GM19035 (cell line): ENCODE results near the gene TNPO3.
A peak's percentile ranks its signal among the peaks of the same experiment; 100 is the strongest.
"Not testable (repeated sequence)": the region's sequence is repeated elsewhere in the genome, so short reads cannot be mapped to it uniquely, and the experiment has no call there.

Experiments used
- ATAC-seq: cut with Tn5 transposase; IDR thresholded peaks from one replicate; pipeline ENCODE4 v1.9.1; 2021; ENCODE audit not compliant: unreplicated experiment

TNPO3 gene

DNA sequence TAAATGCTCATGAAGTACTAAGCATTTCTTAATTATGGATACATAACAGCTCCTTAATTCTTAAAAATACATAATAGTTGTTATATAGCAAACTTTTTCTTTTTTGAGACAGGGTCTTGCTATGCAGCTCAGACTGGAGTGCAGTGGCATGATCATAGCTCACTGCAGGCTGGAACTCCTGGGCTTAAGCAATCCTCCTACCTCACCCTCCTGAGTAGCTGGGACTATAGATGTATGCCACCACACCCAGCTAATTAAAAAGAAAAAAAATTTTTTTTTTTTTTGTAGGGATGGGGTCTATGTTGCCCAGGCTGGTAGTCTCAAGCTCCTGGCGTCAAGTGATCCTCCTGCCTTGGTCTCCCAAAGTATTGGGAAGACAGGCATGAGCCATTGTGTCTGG lies 86.3 kb downstream of the TNPO3 start:
- no peak for ATAC-seq

GRCh38 chr7:128963327-128963757 lies 91.6 kb downstream of the TNPO3 start:
- ATAC-seq: peak; percentile 85

GRCh38 chr7:128962899-128963298 lies 92.0 kb downstream of the TNPO3 start:
- peak; percentile 36 for ATAC-seq

DNA sequence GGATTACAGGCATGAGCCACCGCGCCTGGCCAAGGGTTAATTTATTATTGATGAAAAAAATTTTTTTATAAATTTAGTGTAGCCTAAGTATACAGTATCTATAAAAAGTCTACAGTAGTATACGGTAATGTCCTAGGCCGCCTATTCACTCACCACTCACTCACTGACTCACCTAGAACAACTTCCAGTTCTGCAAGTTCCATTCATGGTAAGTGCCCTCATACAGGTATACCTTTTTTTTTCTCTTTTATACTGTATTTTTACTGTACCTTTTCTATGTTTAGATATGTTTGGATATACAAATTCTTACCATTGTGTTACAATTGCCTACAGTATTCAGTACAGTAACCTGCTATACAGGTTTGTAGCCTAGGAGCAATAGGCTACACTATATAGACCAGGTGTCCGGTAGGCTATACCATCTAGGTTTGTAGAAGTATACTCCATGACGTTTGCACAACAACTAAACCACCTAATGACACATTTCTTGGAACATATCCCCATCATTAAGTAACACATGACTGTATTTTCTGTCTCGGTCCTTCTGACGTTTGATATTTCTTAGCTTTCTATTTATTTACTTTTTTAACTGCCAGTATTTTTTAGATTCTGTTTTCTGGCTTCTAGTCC lies 93.8 kb downstream of the TNPO3 start:
- no peak for ATAC-seq

GRCh38 chr7:128959296-128959695 lies 95.6 kb downstream of the TNPO3 start:
- no peak for ATAC-seq

DNA sequence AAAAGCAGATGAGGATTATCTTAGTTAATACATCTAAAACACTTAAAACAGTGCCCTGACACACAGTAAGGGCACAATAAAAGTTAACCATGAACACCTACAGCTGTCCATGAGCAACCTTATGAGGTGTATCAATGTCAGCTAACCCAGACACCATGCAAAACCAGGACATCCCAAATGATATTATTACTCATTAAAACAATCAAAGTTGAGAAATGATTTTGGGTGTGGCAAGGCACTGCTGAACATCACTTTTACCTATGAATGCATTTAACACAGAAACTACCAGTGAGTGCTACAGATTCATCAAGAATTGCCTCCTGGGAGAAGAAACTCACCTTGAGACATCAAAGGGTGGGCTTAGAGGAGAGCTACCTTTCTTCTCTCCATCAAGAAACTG lies 98.9 kb downstream of the TNPO3 start:
- ATAC-seq: no peak

DNA sequence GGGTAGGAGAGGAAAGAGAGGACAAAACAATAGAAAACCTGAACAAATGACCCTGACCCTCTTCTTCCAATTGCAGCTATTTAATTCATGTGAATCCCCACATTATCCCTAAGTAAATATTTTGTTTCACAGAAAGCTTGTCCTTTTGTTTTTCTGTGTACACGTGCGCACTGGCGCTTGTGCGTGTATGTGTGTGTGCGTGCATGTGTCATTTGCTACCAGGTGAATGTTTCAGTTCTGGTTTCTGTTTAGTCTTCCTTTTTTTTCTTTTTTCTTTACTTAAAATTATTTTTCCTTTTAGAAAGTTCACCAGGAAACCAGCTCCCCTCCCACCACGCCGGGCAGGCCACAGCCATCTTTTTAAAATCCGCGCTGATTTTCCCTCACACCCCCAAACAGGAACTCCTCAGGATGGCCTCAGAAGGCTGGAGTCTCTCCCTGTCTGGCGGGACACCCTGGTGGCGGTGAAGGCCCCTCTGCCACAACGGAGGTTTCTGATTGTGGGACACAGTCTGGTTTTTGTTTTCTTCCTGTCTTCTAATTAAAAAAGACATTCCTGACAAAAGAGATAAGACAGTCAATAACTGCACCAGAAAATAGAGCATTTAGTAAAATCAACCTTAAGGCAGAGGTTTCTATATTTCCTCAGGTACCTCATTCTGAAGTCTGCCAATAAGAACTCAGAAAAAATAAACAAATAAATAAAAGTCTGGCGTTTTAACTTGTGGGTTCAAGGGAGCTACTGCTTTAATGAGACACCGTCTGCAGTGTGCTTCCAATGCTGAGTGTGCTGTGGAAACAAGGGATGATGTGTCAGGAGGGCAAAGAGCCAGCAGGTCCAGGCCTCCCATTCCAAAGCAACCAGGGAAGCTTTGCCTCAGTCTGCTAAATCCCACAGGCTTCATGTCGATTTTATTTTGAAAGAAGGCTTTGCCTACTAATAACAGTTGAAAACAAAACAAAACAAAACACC lies 99.8 kb downstream of the TNPO3 start:
- peak; percentile 58 for ATAC-seq

DNA sequence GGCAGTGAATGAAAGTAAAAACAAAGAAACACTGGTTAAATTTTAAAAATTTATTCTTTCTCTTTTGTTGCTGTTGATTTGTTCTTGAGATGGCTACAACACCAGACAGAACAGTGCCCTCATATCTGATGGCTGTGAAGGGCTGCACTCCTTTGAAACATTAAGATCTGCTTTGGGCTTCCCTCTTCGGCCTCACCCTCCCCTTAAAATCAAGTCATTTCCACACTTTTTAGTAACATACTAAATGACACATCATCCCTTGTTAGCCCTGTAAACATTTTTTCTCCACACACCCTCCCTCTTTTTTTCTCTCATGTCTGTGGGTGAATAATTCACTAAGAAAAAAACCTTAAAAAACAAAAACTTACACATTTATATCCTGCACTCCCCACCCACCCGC lies 100.8 kb downstream of the TNPO3 start:
- no peak for ATAC-seq

DNA sequence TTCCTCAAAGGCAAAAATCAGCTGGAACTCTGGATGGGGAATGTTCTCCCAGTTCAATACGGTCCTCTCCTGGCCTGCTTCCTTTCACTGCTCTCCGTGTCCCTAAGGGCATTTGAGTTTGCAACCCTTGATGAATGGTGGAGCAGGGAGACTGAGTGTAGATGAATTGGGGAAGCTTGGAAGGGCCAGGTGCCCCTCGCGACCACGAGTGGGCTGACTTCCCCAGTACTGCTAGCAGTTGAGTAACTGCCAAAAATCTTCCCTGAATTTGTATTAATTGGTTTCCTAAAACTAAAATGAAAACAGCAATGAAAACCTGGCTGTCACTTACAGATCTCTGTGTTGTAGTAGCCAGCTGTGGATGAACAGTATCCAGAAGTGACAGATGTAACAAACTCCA lies 103.6 kb downstream of the TNPO3 start:
- no peak for ATAC-seq

- no peak for ATAC-seq
These were observed 105.7 kb downstream of the TNPO3 start for GRCh38 chr7:128948976-128949760.

- no peak for ATAC-seq
These were observed 106.5 kb downstream of the TNPO3 start for GRCh38 chr7:128948312-128948973.

- no peak for ATAC-seq
These were observed 107.1 kb downstream of the TNPO3 start for GRCh38 chr7:128947854-128948253.

GRCh38 chr7:128946936-128947830 lies 107.7 kb downstream of the TNPO3 start:
- ATAC-seq: no peak

DNA sequence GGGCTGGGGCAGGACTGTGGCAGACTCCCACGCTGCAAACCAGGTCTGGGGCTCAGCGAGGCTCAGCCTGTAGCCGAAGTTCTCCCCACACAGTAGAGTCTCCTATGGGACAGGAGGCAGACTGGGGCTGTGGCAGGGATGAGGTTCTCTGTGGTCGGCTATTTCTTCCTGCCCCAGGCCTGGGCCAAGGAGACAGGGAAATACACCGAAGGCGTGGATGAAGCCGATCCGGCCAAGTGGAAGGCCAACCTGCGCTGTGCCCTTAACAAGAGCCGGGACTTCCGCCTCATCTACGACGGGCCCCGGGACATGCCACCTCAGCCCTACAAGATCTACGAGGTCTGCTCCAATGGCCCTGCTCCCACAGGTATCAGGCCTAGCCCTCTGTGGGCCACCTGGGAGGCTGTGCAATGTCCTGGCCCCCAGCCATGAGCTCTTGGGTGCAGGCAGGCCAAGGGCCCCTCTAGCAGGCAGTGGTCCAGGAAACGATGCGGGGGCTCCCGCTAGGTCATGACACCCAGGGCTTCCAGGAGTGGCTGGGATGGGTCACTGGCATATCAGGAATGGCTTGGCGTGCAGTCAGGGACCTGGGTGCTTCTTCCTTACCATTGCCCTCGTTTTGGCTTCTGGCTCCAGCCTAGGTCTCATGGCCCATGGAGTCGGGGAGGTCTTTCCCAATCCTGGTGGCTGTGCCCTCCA lies 109.1 kb downstream of the TNPO3 start:
- no peak for ATAC-seq

GRCh38 chr7:128944487-128945236 lies 110.2 kb downstream of the TNPO3 start:
- ATAC-seq: no peak

DNA sequence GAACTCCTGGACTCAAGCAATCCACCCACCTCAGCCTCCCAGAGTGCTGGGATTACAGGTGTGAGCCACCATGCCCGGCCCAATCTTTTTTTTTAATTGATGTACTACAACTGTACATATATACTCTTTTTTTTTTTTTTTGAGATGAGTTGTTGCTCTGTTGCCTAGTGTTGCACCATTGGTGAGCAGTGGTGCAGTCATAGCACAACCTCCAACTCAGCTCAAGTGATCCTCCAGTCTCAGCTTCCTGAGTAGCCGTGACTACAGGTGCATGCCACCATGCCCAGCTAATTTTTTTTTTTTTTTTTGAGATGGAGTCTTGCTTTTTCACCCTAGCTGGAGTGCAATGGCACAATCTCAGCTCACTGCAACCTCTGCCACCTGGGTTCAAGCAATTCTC lies 111.7 kb downstream of the TNPO3 start:
- not testable (repeated sequence) for ATAC-seq

GRCh38 chr7:128941946-128942526 lies 112.9 kb downstream of the TNPO3 start:
- no peak for ATAC-seq

DNA sequence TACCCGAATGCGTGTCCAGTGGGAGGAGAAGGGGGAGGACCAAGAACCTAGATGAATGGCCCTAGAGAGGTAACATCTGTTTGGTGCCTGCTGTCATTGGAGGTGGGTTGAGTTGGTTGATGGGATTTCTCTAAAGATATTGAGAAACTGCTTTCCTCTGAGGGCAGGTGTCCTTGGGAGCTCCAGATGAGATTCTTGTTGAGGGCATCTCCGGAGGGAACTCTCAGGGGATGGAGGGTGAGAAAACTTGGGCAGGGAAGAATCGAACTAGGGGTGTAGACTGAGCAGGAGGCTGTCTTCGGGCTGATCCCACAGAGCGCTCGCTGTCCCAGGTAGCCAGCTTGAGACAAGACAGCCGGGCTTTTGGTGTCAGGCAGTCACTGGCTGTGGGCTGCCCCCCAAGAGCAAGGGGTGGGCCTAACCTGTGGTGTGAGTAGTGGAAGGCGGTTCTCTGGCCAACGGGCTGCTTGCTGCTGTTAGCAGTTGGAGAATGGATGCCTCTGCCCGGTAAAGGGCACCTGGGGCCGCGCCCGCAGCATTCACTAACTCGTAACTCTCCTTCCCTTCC lies 113.5 kb downstream of the TNPO3 start:
- no peak for ATAC-seq
